GM12892 (cell line): ENCODE results near the gene COL4A4.
A peak's percentile ranks its signal among the peaks of the same experiment; 100 is the strongest.
"Not testable (repeated sequence)": the region's sequence is repeated elsewhere in the genome, so short reads cannot be mapped to it uniquely, and the experiment has no call there.

Experiments
- DNase-seq: peaks from one replicate; pipeline ENCODE4 v3.0.0; 2011; ENCODE audit not compliant: insufficient read length
- FAIRE-seq: peaks from 2 replicates; lab custom pipeline; 2011; peaks lifted over from hg19 to GRCh38; lab: Jason Lieb, UNC
- POLR2A ChIP-seq: IDR thresholded peaks from 2 replicates; pipeline ENCODE4 v1.6.1; 2011; ENCODE audit warnings: low read depth, low read length, control low read depth
- POLR2AphosphoS5 ChIP-seq: IDR thresholded peaks from 2 replicates; pipeline ENCODE4 v1.6.1; 2011; ENCODE audit warnings: low read depth, low read length, control low read depth
- TAF1 ChIP-seq: IDR thresholded peaks from 2 replicates; pipeline ENCODE4 v1.6.1; 2011; ENCODE audit warnings: low read depth, mild to moderate bottlenecking, control low read depth, low read length, borderline replicate concordance

COL4A4 gene

GRCh38 chr2:227103583-227103982 is 60.4 kb downstream of the COL4A4 start:
- FAIRE-seq (no peak), DNase-seq (no peak)
- TF ChIP-seq POLR2A, result no peak
- TF ChIP-seq TAF1, result no peak
- TF ChIP-seq POLR2AphosphoS5, result no peak

GRCh38 chr2:227099340-227099739 is 64.7 kb downstream of the COL4A4 start:
- DNase-seq, result no peak
- no peak for TF ChIP-seq TAF1
- TF ChIP-seq POLR2A, result no peak
- TF ChIP-seq POLR2AphosphoS5, result no peak
- FAIRE-seq, result no peak

- FAIRE-seq (no peak), DNase-seq (no peak)
- TF ChIP-seq POLR2AphosphoS5 (no peak), POLR2A (no peak)
Measured at GRCh38 chr2:227098162-227098515, 65.9 kb downstream of the COL4A4 start.

- FAIRE-seq, result no peak
- TF ChIP-seq TAF1 (no peak), POLR2AphosphoS5 (no peak), POLR2A (no peak)
Measured at GRCh38 chr2:227097495-227098161, 66.4 kb downstream of the COL4A4 start.

GRCh38 chr2:227095346-227095745 is 68.7 kb downstream of the COL4A4 start:
- no peak for TF ChIP-seq TAF1
- no peak for TF ChIP-seq POLR2A
- no peak for TF ChIP-seq POLR2AphosphoS5
- DNase-seq (no peak), FAIRE-seq (no peak)

More at GRCh38 chr2:227097495-227098161, 66.4 kb downstream of the COL4A4 start:
- DNase-seq, result no peak

- DNase-seq, result no peak
- peak; percentile 66 for FAIRE-seq
- no peak for TF ChIP-seq TAF1
- TF ChIP-seq POLR2A, result no peak
Measured at GRCh38 chr2:227082286-227082685, 81.7 kb downstream of the COL4A4 start.

- DNase-seq (no peak), FAIRE-seq (no peak)
- TF ChIP-seq POLR2A, result no peak
- TF ChIP-seq POLR2AphosphoS5, result no peak
- no peak for TF ChIP-seq TAF1
Measured at GRCh38 chr2:227079726-227080125, 84.3 kb downstream of the COL4A4 start.

- not testable (repeated sequence) for DNase-seq, FAIRE-seq
Measured at GRCh38 chr2:227065065-227065464, 98.9 kb downstream of the COL4A4 start.

GRCh38 chr2:227058888-227059399 is 105.1 kb downstream of the COL4A4 start:
- no peak for FAIRE-seq
- DNase-seq, result no peak
- TF ChIP-seq POLR2A (no peak), POLR2AphosphoS5 (no peak), TAF1 (no peak)

GRCh38 chr2:227057743-227058447 is 106.1 kb downstream of the COL4A4 start:
- no peak for DNase-seq
- FAIRE-seq, result no peak
- no peak for TF ChIP-seq TAF1
- no peak for TF ChIP-seq POLR2AphosphoS5
- TF ChIP-seq POLR2A, result no peak

- DNase-seq (no peak), FAIRE-seq (no peak)
- TF ChIP-seq POLR2AphosphoS5, result no peak
- TF ChIP-seq TAF1, result no peak
- TF ChIP-seq POLR2A, result no peak
Measured at GRCh38 chr2:227057060-227057459, 106.9 kb downstream of the COL4A4 start.

- no peak for TF ChIP-seq POLR2AphosphoS5
- TF ChIP-seq TAF1, result no peak
- TF ChIP-seq POLR2A, result no peak
- FAIRE-seq (no peak), DNase-seq (no peak)
Measured at GRCh38 chr2:227054006-227054405, 110.0 kb downstream of the COL4A4 start.

GRCh38 chr2:227052879-227053278 is 111.1 kb downstream of the COL4A4 start:
- DNase-seq (no peak), FAIRE-seq (no peak)
- TF ChIP-seq POLR2A (no peak), TAF1 (no peak), POLR2AphosphoS5 (no peak)
